GM19455 (cell line): ENCODE results near the gene LONP1.

ENCODE experiments used
- ATAC-seq: cut with Tn5 transposase; IDR thresholded peaks from one replicate; pipeline ENCODE4 v1.9.1; 2021; ENCODE audit not compliant: unreplicated experiment

The LONP1 gene

DNA sequence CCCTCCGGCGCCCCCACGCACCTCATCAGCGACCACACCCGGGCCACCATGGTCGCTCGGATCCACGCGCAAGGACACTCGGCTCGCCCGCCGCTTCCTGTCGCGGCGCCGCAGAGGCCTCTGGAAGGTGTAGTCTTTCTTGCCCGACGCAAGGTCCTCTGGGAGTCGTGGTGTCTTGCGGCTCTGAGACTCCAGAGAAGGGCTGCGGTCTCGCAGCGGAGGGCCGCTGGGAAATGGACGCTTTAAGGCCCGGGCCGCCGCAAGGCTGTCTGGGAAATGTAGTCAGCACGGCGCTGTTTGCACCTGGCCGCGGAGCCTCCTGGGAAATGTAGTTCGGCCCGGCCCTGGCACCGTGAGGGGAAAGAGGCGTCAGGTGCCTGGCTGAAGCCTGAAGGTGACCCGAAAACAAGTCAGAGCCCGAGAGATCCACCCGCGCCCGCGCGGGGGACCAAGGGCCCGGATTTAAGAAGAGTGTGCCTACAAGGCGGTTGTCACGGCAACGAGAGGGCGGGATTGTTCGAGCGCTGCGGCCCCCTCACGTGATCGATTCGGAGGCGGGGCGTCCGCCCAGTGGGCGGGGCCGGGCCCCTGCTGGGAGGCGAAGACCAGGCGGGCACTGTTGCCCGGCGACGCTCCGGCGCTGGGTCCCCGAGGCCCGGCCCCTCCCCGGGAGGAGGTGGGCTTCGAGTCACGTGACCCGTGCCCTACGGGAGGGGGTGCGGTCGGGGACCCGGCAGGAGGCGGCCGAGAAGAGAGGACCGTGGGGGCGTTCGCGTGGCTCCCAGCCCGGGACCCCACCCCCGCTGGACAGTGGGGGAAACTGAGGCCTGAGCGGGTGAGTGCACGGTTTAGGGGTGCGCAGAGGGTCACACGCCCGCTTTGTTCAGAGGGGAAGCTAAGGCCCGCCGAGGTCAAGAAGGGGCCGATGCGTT is 39.2 kb downstream of the LONP1 start, which contains the start of the genes HSD11B1L and MICOS13:
HSD11B1L (plus strand) TSS at position 591 of the 932 bp plus-strand sequence. CDS start 3,806 bp downstream, outside the sequence.
MICOS13 (minus strand) TSS at position 80 of the 932 bp plus-strand sequence; CDS start at position 50, 30 bp downstream.
- ATAC-seq, result peak; percentile 76

DNA sequence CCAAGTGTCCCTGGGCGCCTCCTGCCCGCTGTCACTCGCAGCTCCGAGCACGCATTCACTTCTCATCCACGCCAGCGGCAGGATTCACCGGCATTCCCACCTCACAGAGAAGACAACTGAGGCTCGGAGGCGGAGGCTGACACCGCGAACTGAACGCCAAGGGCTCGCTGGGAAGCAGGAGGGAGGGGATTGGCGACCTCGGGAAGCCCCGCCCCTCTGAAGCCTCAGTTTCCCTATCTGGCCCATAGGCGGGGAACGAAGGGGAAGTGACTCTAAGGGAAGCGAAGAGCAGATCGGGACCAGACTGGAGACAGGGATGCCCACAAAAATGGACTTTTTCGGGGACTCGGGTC is 39.9 kb downstream of the LONP1 start:
- ATAC-seq, result no peak

DNA sequence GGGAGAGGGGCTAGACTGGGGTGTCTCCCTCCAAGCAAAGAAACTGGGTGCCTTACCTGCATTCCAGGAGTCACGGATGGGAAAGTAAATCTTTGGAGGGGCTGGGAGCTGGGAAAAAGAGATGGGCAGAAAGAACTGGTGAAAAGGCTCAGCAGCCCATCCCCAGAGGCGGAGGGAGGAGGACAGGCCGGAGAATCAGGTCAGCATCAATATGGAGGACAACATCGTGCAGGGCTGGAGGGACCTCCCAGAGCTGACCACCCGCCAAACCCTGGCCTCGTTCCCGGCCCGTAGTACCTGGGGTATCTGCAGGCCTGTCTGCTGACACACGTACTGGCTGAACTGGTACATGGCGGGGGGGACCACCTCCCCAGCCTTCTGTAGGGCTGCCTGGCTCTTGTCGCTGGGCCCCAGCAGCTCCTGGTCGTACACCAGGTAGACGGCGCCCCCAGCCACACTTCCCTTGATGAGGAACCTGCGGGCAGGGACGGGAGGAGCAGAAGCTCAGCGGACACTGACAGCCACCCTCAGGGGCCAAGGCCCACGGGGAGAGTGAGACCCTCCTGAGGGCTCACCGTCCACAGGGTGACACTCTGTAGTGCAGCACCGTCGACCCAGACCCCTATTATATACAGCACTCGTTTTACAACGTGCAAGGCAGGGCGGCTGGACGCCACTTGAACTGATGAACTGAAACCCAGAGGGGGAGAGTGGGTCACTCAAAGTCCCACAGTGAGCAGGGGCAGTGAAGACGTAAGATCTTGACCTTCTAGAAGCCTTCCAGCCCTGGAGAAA is 40.5 kb downstream of the LONP1 start:
- no peak for ATAC-seq

DNA sequence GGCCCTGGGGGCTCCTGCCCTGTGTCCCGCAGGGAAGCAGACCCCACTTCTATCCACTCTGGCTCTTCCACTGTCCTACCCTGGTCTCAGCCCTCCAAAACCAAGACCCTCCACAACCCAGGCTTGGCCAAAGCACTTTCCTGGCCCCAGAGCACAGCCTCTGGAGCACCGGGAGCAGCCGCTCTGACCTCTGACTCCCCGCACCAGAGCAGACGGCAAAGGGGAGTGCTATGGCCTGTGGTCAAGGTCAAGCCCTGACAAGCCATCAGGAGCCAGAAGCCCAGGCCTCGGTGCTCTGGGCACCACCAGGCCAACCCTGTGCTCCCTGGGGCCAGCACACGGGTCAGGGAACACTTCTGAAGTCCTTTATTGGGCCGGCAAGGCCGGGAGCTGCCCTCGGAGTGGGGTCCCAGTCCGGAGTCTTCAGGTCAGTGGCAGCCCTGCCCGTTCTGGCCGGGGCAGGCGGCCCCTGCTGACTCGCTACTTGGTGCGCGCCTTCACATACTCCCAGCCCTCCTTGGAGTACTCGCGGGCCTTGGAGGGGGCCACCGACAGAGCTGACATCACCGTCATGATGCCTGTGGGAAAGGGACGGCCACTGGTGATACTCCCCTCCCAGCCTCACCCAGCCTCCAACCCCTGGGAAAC is 41.8 kb downstream of the LONP1 start:
- no peak for ATAC-seq

DNA sequence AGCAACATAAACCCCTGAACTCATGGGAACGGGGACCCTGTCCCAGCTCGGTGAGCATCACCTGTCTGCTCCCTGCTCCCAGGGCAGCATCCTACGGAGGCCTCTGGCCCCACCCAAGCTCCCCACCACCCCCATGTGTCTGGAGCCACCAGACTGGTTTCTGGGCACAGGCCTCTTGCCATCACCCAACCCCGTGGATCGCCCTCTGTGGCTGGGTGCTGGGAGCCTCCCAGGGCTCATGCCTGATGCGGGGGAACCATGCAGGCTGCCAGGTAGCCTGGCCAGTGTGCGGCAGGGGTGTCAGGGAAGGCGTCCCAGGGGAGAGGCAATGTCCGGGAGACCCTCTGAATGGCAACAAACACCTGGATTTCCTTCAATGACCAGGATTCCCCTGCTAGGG is 42.4 kb downstream of the LONP1 start:
- no peak for ATAC-seq

DNA sequence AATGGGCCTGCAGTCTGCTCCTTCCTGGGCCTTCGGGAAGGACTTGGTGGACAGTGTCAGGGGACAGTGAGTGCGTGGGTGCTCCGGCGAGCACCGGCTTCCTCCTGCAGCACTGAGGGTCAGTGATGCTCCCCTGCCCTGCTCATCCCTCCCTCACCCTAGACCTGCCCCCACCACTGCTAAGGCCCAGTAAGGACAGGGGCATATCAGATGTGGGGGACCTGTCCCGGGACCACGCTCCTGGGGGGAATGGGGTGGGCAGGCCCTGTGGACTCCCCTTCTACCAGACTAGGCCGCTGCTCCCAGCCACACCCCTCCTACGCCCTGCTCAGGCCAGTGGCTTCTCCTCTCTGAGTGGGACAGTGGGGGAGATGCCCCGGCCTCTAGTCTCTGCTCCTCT is 42.8 kb downstream of the LONP1 start:
- ATAC-seq, result no peak

DNA sequence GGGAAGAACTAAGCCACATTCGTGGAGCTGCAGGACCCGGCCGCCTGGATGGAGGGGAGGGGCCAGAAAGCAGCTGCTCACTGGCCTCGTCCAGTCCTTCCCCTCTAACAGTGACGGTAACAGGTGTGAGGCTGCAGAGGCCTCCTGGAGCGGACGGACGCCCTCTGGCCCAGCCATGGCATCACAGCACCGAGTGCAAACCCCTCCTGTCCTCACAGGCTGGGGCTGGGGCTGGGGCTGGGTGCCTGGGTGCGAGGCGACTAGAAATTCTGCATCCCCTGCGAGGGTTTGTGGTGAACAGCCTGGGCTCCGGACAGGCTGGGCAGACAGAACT is 43.2 kb downstream of the LONP1 start:
- no peak for ATAC-seq

DNA sequence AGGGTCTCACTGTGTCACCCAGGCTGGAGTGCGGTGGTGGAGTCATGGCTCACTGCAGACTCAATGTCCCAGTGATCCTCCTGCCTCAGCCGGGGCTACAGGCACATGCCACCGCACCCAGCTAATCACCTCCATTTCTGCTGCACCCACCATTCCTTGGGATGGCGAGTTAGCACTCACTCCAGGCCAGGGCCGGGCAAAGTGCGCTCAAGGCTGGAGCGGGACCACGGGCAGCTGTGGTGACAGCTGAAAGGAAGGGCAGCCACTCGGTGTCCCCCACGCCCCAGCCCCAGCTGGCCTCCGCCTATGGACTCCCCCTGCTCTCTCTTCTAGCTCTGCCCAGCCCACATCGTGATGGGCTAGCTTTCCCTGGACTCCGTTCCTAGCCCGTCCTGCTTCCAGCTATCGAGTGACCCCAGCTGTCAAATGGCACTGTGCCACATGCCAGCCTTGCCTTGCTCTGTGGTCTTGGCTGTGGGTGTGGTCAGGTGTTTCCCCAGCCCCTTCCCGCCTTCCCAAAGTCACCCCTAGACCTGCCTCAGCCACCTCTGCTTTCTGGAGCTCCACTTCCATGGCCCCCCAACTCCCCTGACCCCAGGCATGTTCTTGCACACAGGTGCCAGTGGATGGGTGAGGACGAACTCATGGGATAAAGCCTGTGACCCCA is 43.7 kb downstream of the LONP1 start:
- no peak for ATAC-seq

DNA sequence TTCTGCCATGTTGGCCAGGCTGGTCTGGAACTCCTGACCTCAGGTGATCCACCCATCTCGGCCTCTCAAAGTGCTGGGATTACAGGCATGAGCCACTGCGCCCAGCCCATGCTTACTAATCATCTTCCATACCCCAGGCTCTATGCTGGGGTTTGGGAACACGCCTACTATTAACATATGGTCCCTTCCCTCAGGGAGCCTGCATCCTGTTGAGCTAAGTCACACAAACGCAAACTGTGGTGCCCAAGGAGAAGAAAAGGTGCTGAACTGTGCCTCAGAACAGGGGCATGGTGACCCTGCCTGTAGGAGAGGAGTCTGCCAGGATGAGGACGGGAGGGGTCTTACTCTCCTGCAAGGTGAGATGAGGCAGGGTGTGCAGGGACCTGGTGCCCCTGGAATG is 45.2 kb downstream of the LONP1 start:
- ATAC-seq, result no peak

DNA sequence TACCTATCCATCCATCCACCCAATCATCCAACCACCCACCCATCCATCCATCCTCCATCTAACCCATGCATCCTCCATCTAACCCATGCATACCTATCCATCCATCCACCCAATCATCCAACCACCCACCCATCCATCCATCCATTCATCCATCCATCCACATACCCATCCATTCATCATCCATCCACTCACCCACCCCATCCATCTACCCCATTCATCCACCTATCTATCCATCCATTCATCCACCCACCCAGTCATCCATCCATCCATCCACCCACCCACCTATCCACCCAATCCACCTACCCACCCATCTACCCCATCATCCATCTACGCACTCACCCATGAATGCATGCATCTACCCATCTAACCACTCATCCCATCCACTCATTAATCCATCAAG is 46.2 kb downstream of the LONP1 start:
- no peak for ATAC-seq

DNA sequence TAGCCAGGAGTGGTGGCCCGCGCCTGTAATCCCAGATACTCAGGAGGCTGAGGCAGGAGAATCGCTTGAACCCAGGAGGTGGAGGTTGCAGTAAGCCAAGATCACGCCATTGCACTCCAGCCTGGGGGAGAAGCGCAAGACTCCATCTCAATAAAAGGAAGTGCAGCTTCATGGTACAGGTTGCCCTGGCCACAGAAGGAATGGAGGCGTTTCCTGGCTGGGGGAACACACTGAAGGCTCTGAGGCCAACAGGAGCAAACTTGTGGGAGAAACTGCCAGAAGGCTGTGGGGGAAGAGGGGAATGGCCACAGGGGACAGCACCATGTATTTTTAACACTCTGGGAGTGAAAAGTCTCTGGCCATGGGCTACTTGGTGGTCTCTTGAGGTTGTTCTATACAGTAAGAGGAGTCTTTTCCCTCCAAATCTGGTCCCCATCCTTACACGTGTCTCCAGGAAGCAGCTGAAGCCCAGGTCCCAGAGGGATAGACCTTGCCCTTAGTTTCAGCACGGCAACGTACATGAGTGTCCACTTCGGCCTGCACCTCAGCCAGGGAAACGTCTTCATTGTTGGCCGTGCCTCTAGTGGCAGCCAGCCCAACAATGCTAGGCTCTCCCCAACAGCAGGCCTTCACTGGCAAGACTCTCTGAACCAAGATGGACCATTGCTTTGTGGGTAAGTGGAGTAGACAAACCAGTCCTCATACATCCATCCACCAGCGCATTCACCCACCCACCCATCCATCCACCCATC is 47.1 kb downstream of the LONP1 start:
- ATAC-seq, result no peak

DNA sequence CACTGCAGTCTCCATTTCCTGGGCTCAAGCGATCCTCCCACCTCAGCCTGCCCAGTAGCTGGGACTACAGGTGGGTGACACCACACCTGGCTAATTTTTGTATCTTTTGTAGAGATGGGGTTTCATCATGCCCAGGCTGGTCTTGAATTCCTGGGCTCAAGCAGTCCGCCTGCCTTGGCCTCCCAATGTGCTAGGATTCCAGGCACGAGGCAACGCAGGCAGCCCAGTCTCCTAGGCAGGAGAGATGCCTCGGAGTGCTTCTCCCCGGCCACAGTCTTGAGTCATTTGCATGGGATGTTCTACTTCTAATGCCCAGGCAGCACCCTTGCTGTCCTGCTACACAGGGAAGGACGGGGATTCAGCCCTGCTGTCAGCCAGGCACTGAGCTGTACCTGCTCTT is 48.3 kb downstream of the LONP1 start:
- ATAC-seq, result no peak

DNA sequence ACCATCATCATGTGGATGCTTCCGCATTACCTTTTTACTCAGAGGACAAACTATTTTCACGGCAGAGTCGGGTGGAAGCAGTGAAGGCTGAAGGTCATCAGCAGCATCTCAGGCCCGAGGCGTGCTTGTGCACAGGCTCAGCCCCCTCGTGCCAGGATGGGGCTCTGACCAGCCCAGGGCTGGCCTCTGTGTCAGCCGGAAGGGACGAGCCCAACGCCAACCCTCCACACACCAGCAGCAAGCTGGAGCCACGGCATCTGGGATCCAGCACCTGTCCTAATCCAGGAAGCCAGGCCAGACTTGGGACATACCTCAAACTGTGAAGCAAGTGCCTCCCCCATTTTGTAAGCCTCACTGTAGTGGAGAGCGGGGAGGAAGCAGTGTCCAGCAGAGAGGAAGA is 50.7 kb downstream of the LONP1 start:
- ATAC-seq, result no peak

DNA sequence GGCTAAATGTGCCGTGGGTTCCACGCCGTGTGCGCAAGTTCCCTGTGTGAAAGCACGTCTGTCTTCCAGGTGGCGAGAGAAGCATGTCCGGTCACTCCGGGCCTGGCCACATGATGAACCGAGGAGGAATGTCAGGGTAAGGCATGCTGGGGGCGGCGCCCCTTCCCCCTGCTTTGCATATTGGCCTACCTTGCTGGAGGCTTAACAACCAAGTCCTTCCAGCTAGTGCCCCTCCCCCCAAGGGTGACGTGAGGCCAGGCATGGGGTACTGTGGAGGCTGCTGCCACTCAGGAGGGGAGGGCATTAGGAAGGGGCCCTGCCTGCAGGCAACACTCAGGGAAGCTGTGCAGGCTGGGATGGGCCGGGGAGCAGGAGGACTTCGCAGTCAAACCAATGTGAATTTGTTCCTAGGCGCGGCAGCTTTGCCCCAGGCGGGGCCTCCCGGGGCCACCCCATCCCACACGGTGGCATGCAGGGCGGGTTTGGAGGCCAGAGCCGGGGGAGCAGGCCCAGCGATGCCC is 52.1 kb downstream of the LONP1 start:
- ATAC-seq, result no peak

DNA sequence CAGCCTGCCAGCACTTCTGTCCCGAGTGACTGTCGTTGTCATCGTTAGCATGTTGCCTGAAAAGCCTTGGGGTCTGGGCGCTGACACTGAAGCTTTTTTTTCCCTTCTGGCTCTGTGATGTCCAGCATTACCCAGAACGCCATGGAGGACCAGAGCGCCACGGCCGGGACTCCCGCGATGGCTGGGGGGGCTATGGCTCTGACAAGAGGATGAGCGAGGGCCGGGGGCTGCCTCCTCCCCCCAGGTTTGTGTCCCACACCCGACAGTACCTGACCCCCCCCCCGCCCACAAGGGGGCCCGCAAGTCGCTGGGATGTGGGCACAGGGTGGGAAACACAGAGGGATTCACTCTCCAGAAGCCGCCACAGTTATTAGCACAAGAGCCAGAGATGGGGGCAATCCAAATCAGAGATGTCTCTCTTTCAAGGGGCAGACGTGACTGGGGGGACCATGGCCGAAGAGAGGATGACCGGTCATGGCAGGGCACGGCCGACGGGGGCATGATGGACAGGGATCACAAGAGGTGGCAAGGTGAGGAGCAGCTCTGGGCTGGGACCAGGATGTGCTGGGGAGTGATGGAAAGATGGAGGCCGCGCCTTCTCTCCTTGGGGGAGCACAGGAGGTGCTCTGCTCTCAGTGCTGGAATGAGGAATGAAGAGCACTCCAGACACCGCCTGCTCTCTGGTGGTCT is 52.9 kb downstream of the LONP1 start:
- no peak for ATAC-seq

DNA sequence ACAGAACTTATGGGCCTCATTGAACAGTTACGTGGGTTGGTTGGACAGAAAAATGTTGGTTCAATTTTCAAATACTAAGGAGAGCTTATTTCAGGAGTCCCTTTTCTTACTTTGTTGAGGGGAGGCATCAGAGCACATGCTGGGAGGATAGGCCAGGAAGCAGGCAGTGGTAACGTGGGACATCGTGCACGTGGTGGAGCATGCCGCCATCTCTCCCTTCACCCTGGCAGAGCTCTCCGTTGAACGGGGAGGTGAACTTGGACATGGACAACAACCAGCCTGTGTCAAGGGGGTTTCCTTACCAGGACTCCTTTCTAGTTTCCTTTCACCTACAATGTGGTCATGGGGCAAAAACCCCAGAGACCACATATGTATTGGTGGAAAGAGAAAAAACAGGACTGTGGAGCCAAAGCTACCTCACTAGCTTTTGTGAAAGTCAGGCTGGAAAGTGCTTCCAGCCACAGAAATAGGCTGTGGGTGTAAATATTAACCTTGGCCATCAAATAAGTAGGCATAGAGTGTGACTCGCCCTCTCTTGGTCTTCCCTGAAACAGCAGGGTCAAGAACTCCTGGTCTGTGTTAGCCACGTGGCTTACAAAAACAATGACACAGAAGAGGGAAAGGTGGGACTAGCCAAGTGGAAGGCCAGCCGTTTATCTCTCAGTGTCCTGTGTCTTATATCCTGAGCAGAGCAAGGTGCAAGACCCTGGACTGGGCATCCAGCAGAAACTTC is 54.0 kb downstream of the LONP1 start:
- no peak for ATAC-seq

DNA sequence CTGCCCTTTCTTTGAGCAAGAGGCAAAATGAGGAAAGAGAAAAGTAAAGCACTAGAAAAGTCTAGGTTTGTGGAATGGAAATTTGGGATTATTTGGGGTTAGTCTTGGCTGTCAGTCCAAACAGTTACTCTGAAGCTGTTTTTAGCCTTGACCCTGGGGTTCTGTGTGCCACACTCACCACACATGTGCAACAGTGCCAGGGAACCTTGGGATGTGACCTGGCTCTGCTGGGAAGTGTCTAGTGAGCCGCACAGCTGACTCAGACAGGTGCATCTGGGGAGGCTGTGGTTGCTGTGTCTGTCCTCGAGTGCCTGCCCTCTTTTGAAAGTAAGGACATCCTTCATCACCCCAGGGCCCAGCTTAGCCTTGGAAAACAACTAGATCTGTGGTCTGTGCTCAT is 55.4 kb downstream of the LONP1 start:
- ATAC-seq, result no peak

DNA sequence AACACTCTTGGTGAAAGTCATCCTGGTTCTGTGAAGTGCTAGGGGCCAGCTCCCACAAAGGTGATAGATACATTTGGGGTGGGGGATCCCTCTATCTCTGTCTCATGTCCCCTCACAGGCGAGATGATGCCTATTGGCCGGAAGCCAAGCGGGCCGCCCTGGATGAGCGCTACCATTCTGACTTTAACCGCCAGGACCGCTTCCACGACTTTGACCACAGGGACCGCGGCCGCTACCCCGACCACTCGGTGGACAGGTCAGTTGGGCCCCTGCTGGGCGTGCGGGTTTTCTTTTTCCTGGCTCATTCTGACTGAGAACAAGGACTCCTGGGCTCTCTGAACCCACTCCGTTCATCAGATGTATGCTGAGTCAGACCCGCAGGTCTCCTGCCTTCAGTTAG is 56.0 kb downstream of the LONP1 start:
- ATAC-seq, result no peak

DNA sequence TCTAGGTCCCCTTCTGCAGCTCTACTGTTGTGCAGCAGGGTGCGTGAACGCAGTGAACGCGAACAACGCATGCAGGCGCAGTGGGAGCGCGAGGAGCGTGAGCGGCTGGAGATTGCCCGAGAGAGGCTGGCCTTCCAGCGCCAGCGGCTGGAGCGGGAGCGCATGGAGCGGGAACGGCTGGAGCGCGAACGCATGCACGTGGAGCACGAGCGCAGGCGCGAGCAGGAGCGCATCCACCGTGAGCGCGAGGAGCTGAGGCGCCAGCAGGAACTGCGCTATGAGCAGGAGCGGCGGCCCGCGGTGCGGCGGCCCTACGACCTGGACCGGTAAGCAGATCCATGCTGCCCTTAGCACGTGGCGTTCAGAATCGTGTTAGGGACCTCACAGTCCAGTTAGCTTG is 58.5 kb downstream of the LONP1 start:
- ATAC-seq, result no peak
